Stimulated activated CD4-positive, alpha-beta T cell treated with anti-CD3 and anti-CD28 coated beads, Interleukin-1b, Interleukin-23, amount 100 ng/mL, for 24 hours (primary cell): Measurements from ENCODE around the gene PDE11A.

Experiments
- DNase-seq, 4 experiments: peaks; one replicate each; pipeline ENCODE4 v3.0.0-alpha.2; 2020; ENCODE audit warnings: low read depth in 4 of 4, low spot score in 1 of 4

The PDE11A gene

GRCh38 chr2:177582000-177582399 is 490.6 kb downstream of the PDE11A start:
- DNase-seq = no peak

- DNase-seq = no peak
Observed at GRCh38 chr2:177579486-177580036, 493.0 kb downstream of the PDE11A start.

- no peak for DNase-seq
Observed at GRCh38 chr2:177578454-177578853, 494.1 kb downstream of the PDE11A start.

GRCh38 chr2:177577075-177577474 is 495.5 kb downstream of the PDE11A start:
- DNase-seq = no peak

- no peak for DNase-seq
Observed at GRCh38 chr2:177575358-177575757, 497.2 kb downstream of the PDE11A start.

- DNase-seq = no peak
Observed at GRCh38 chr2:177574356-177574755, 498.2 kb downstream of the PDE11A start.
